ENCODE measurements around the gene CNOT6. TPM values are rescaled to one million over a fixed set of nuclear protein-coding genes. Genes with fewer than 3 reads are reported as not detected.

CNOT6 gene
- polyA plus RNA-seq, 1 of the 3 experiments (the other 2 are of a cell fraction), result 17.1 TPM

- TF ChIP-seq, protein P1, sequence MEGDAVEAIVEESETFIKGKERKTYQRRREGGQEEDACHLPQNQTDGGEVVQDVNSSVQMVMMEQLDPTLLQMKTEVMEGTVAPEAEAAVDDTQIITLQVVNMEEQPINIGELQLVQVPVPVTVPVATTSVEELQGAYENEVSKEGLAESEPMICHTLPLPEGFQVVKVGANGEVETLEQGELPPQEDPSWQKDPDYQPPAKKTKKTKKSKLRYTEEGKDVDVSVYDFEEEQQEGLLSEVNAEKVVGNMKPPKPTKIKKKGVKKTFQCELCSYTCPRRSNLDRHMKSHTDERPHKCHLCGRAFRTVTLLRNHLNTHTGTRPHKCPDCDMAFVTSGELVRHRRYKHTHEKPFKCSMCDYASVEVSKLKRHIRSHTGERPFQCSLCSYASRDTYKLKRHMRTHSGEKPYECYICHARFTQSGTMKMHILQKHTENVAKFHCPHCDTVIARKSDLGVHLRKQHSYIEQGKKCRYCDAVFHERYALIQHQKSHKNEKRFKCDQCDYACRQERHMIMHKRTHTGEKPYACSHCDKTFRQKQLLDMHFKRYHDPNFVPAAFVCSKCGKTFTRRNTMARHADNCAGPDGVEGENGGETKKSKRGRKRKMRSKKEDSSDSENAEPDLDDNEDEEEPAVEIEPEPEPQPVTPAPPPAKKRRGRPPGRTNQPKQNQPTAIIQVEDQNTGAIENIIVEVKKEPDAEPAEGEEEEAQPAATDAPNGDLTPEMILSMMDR (IDR thresholded peaks at IDR 0.05), result no peak
Measured at GRCh38 chr5:180521101-180521500, 26.9 kb downstream of the CNOT6 start (continued).

DNA sequence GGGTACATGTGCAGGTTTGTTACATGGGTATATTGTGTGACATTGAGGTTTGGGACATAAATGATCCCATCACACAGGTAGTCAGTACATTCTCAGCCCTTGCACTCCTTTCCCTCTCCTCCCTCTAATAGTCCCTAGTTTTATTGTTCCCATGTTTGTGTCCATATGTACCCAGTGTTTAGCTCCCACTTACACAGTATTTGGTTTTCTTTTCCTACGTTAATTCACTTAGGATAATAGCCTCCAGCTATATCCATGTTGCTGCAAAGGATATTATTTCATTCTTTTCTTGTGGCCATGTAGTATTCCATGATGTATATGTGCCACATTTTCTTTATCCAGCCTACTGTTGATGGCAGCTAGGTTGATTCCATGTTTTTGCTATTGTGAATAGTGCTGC, 27.4 kb downstream of the CNOT6 start:
- no peak for DNase-seq
- Histone ChIP-seq H3K9me2 (no peaks in the 10 kb centered on the region), H3K9ac (no peak overlapping the region), H3K4me3 (ENCODE audit: low read depth in 2 of 2, low read length in 1 of 2) (no peak overlapping the region), H3F3A (replicated peaks; ENCODE audit: insufficient read depth) (no peaks in the 10 kb centered on the region), H3K36me3 (replicated peaks in 1 of 2; ENCODE audit: control insufficient read depth in 1 of 2, insufficient read depth in 2 of 2, low read length in 1 of 2) (no peaks in the 10 kb centered on the region), H3K4me2 (no peak overlapping the region), H3K4me1 (ENCODE audit: control insufficient read depth in 1 of 2, insufficient read depth in 2 of 2, low read depth in 1 of 2, low read length in 1 of 2) (peaks cover 0 to 13% of the 10 kb centered on the region in 2 experiments; a peak in 2 of 4 replicates), H3K27me3 (ENCODE audit: insufficient read depth) (no peaks in the 10 kb centered on the region), H3K9me3 (no peaks in the 10 kb centered on the region), H4K20me1 (ENCODE audit: insufficient read depth) (peaks cover 92% of the 10 kb centered on the region), H3K27ac (ENCODE audit: low read depth in 2 of 2, low read length in 1 of 2) (no peak overlapping the region), H3K79me2 (ENCODE audit: insufficient read depth) (peaks cover 99% of the 10 kb centered on the region), H2AFZ (ENCODE audit: low read depth) (no peak overlapping the region)
- ChIA-PET POLR2A (no interaction called here), CTCF (interaction anchor here (0.6 kb wide), 1 partner anchor 127 kb away, joined by 3 read pairs; no protein-coding TSS in a partner anchor)
- TF ChIP-seq NFIC (IDR thresholded peaks at IDR 0.05; ENCODE audit: borderline replicate concordance) (no peak), ZBTB33 (IDR thresholded peaks at IDR 0.05; ENCODE audit: borderline replicate concordance, low read depth) (no peak), RFX5 (IDR thresholded peaks at IDR 0.05; ENCODE audit: low read length) (no peak), EP300 (IDR thresholded peaks at IDR 0.05; ENCODE audit: borderline replicate concordance in 1 of 2, low read depth in 1 of 2, low read length in 1 of 2) (no peak), ELF1 (IDR thresholded peaks at IDR 0.05) (no peak), RXRA (IDR thresholded peaks at IDR 0.05; ENCODE audit: borderline replicate concordance, low read depth) (no peak), TAF1 (IDR thresholded peaks at IDR 0.05; ENCODE audit: borderline replicate concordance, low read depth, low read length) (no peak), FOXM1 (IDR thresholded peaks at IDR 0.05; ENCODE audit: low read depth) (no peak), PBX3 (IDR thresholded peaks at IDR 0.05) (no peak)
- 95% methylated on average over 1 of the region's 1 CpG for WGBS (ENCODE audit: low lambda C conversion rate)

GRCh38 chr5:180522330-180522729, 28.2 kb downstream of the CNOT6 start:
- H3F3A ChIP-seq (replicated peaks; ENCODE audit: insufficient read depth), result no peaks in the 10 kb centered on the region
- H3K9me2 ChIP-seq, result no peaks in the 10 kb centered on the region
- no peak overlapping the region for H3K4me3 ChIP-seq (ENCODE audit: low read depth in 2 of 2, low read length in 1 of 2)
- no peak overlapping the region for H3K27ac ChIP-seq (ENCODE audit: low read depth in 2 of 2, low read length in 1 of 2)
- DNase-seq, result no peak
- TF ChIP-seq GATA2 (CRISPR knock-in tag; IDR thresholded peaks at IDR 0.05), result peak; percentile 24; the same call in 1 of the 2 replicates
- TF ChIP-seq, protein P1 (IDR thresholded peaks at IDR 0.05), result no peak
- peaks cover under 1 to 2% of the 10 kb centered on the region in 2 experiments for H3K36me3 ChIP-seq (replicated peaks in 1 of 2; ENCODE audit: control insufficient read depth in 1 of 2, insufficient read depth in 2 of 2, low read length in 1 of 2)
- H3K4me2 ChIP-seq, result no peak overlapping the region
- no peaks in the 10 kb centered on the region for H3K9me3 ChIP-seq
- CTCF ChIA-PET, result interaction anchor here (1.3 kb wide), 1 partner anchor 14 kb away, joined by 4 read pairs; no protein-coding TSS in a partner anchor
- POLR2A ChIA-PET, result no interaction called here
- no peaks in the 10 kb centered on the region for H3K27me3 ChIP-seq (ENCODE audit: insufficient read depth)
- H3K79me2 ChIP-seq (ENCODE audit: insufficient read depth), result peaks cover 99% of the 10 kb centered on the region
- H3K4me1 ChIP-seq (ENCODE audit: control insufficient read depth in 1 of 2, insufficient read depth in 2 of 2, low read depth in 1 of 2, low read length in 1 of 2), result peaks cover 0 to 13% of the 10 kb centered on the region in 2 experiments; a peak in 2 of 4 replicates
- H4K20me1 ChIP-seq (ENCODE audit: insufficient read depth), result peaks cover 90% of the 10 kb centered on the region
- 76% methylated on average over 5 of the region's 5 CpGs for WGBS (ENCODE audit: low lambda C conversion rate)
- no peak overlapping the region for H2AFZ ChIP-seq (ENCODE audit: low read depth)
- H3K9ac ChIP-seq, result no peak overlapping the region
